Transverse colon (tissue), 4 donors: ENCODE results near the gene PLCB2. TPM values are rescaled to one million over a fixed set of nuclear protein-coding genes. Genes with fewer than 3 reads are reported as not detected.

Experiments used
- DNase-seq: peaks from one replicate; pipeline ENCODE4 v3.0.0-alpha.2; 2019
- H3K27ac ChIP-seq, 4 donors: fragments of 200-600 bp; sonication (generic); 2 replicates each; pipeline ENCODE4 v1.5.1; 2016 to 2018; ENCODE audit warnings: inconsistent platforms in 4 of 4
- H3K27me3 ChIP-seq: fragments of 200-600 bp; sonication (generic); 2 replicates; pipeline ENCODE4 v1.5.1; 2017; ENCODE audit warnings: inconsistent platforms
- H3K36me3 ChIP-seq, 4 donors: fragments of 200-600 bp; sonication (generic); 2 replicates each; pipeline ENCODE4 v1.5.1; 2017 to 2019; ENCODE audit warnings: inconsistent platforms in 4 of 4
- H3K4me1 ChIP-seq, 4 donors: fragments of 200-600 bp; sonication (generic); 2 replicates each; pipeline ENCODE4 v1.5.1; 2017 to 2020; ENCODE audit warnings: inconsistent platforms in 4 of 4
- H3K4me3 ChIP-seq, 4 donors: fragments of 200-600 bp; sonication (generic); 1 replicate in 1 of 4; 2 replicates in 3 of 4; pipeline versions ENCODE4 v1.5.1 to v1.6.1; 2017 to 2019; ENCODE audit warnings: inconsistent platforms in 4 of 4
- H3K9me3 ChIP-seq, 2 donors: fragments of 200-600 bp; sonication (generic); 2 replicates each; pipeline ENCODE4 v1.5.1; 2017 to 2019; ENCODE audit warnings: inconsistent platforms in 2 of 2
- EP300 ChIP-seq: sonication (generic); formaldehyde crosslinking; IDR thresholded peaks from one replicate; pipeline ENCODE4 v1.6.1; 2017; ENCODE audit warnings: antibody characterized with exemption, low read depth
- POLR2A ChIP-seq: fragments of 450-650 bp; IDR thresholded peaks from one replicate; pipeline ENCODE4 v1.6.1; 2016; ENCODE audit warnings: antibody characterized with exemption, mild to moderate bottlenecking, moderate library complexity
- POLR2AphosphoS5 ChIP-seq, 3 donors: sonication (generic); formaldehyde crosslinking; IDR thresholded peaks; one replicate each; pipeline ENCODE4 v1.6.1; 2016; ENCODE audit warnings: antibody characterized with exemption in 3 of 3
- WGBS, 2 donors: methylation state at CpG; one replicate each; pipeline ENCODE4 v1.1.5; 2018; ENCODE audit warnings: low coverage in 1 of 2; 5-methylcytosine and 5-hydroxymethylcytosine counted together
- in situ Hi-C, 4 donors: fragments of 200-750 bp; cut with MboI; loops; one replicate each; pipeline versions ENCODE4 v1.15.0 to v1.15.1; 2017; ENCODE audit warnings: low sequenced_read_pairs in 3 of 4, low pct_ligation_motif_present in 1 of 4, low pct_unique_long_range_greater_than_20kb in 1 of 4
- intact Hi-C: fragments of 100-400 bp; cut with DNase I; formaldehyde crosslinking; loops from one replicate; pipeline ENCODE4 v1.15.1; 2023; ENCODE audit warnings: low total_unique reads
- total RNA-seq, 4 donors: library from RNA; depleted of rRNA; stranded (reverse); fragments of >200 nt; gene quantifications; one replicate each; pipeline ENCODE4 v1.1.0, GENCODE V29; 2016
- TF ChIP-seq, protein P1 (sequence below), 5 experiments: fragments of 200-600 bp in 3 of 5; fragments of 450-650 bp in 2 of 5; sonication (generic) in 3 of 5; IDR thresholded peaks; 1 replicate in 2 of 5; 2 replicates in 3 of 5; pipeline ENCODE4 v1.5.1; 2016 to 2017; ENCODE audit warnings: antibody characterized with exemption in 5 of 5, inconsistent platforms in 3 of 5, mild to moderate bottlenecking in 2 of 5, moderate library complexity in 1 of 5

Gene PLCB2
- total RNA-seq, 4 donors from 2014 or later: 5.5 to 143 (median 12.0) TPM

DNA sequence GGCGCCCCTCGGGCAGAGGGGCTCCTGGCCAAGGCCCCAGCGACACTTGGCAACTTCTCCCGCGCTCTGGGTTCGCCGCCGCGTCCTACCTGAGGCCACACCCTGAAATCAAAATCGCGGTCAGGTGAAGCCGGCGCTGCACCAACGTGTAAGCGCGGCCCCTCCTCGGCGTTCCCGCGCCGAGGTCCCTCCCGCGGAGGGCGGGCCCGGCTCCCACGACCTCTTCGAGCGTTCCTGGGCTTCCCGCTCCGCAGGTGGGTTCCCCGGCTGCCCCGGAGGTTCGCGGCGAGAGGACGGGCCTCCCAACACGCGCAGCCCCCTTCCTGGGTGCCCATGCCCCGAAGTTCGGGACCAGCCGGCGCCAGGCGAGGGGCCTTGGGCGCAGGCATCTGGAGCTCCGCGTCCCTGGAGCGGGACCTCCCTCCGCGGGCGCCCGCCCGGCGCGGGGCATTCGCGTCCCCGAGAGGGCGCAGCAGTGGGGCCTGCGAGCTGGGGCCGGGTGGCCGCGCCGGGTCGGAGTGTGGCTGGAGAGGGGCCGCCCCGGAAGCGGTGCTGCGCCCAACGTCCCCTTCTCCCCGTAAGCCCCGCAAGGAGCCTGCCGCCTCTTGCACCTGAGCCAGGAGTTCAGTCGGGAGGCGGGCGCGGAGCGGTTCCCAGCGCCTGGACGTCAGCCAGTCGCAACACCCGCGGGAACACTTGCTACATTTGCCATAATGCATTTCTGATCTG lies 55.1 kb downstream of the PLCB2 start:
- in situ Hi-C loops: loop anchor here in 1 of 4 donors (25.0 kb wide), 1 partner anchor 215 kb away; the partner anchor contains the start of gene SRP14
- H3K27me3 ChIP-seq: peaks cover 23% of the 10 kb centered on the region
- 2% methylated on average over 72 of the region's 82 CpGs; no CpG with 5 or more reads in 1 of the 2 donors for WGBS, 2 donors
- H3K27ac ChIP-seq: peak overlapping the region in 1 of 4 donors; percentile 40
- H3K4me3 ChIP-seq: peak overlapping the region; percentile 47 to 69 (median 48)
- H3K36me3 ChIP-seq: no peaks in the 10 kb centered on the region
- peak; percentile 61 for DNase-seq
- TF ChIP-seq POLR2A: no peak
- TF ChIP-seq, protein P1, sequence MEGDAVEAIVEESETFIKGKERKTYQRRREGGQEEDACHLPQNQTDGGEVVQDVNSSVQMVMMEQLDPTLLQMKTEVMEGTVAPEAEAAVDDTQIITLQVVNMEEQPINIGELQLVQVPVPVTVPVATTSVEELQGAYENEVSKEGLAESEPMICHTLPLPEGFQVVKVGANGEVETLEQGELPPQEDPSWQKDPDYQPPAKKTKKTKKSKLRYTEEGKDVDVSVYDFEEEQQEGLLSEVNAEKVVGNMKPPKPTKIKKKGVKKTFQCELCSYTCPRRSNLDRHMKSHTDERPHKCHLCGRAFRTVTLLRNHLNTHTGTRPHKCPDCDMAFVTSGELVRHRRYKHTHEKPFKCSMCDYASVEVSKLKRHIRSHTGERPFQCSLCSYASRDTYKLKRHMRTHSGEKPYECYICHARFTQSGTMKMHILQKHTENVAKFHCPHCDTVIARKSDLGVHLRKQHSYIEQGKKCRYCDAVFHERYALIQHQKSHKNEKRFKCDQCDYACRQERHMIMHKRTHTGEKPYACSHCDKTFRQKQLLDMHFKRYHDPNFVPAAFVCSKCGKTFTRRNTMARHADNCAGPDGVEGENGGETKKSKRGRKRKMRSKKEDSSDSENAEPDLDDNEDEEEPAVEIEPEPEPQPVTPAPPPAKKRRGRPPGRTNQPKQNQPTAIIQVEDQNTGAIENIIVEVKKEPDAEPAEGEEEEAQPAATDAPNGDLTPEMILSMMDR (IDR thresholded peaks at IDR 0.05): no peak
- no peak for TF ChIP-seq POLR2AphosphoS5 (IDR thresholded peaks at IDR 0.05)
- TF ChIP-seq EP300: no peak
- H3K9me3 ChIP-seq: no peaks in the 10 kb centered on the region
- intact Hi-C loops: no loop called here
- H3K4me1 ChIP-seq: peaks cover 5 to 22% (median 13%) of the 10 kb centered on the region in 4 donors

- DNase-seq: no peak
- in situ Hi-C loops: loop anchor here in 1 of 4 donors (25.0 kb wide), 1 partner anchor 215 kb away; the partner anchor contains the start of gene SRP14
- intact Hi-C loops: no loop called here
- Histone ChIP-seq H3K4me1 (peaks cover 5 to 22% (median 13%) of the 10 kb centered on the region in 4 donors), H3K9me3 (no peaks in the 10 kb centered on the region), H3K4me3 (peak overlapping the region in 3 of 4 donors; percentile 47 to 69 (median 50)), H3K27me3 (peaks cover 23% of the 10 kb centered on the region), H3K36me3 (no peaks in the 10 kb centered on the region), H3K27ac (no peak overlapping the region)
- WGBS, 2 donors: 30% methylated on average over 15 of the region's 27 CpGs; no CpG with 5 or more reads in 1 of the 2 donors
- TF ChIP-seq POLR2A: no peak
- TF ChIP-seq, protein P1 (IDR thresholded peaks at IDR 0.05): no peak
- no peak for TF ChIP-seq POLR2AphosphoS5 (IDR thresholded peaks at IDR 0.05)
- no peak for TF ChIP-seq EP300
Measured at GRCh38 chr15:40252141-40252437, 55.6 kb downstream of the PLCB2 start.

DNA sequence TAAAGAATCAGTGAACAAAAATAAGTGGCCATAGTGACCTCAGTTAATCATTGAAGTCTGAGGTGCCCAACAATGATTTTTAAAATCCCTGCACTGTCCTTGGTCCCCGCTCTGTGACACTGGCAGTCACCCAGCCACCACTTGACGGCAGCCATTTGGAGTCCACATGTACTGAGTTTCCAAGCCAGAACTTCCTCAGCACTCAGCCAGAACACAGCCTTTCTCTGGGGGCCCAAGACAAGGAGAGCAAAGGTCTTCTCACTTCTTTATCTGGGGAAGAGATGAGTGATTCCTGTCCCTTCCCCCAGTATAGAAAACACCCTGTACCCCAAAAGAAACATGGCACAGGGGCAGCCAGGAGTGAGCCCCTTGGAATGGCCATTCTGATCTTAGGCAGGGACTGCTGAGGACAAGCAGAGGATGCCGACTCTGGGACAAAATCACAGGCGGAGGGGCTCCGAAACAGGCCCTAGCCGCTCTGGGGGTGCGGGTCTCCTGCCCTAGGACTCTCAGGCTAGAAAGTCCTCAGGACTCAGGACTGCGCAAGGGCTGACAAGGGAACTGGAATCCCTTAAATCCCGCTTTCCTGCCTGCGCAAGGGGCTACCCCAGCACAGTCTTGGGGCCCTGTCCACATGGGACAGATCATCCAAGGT lies 56.1 kb downstream of the PLCB2 start:
- TF ChIP-seq POLR2AphosphoS5 (IDR thresholded peaks at IDR 0.05) (no peak), EP300 (no peak), POLR2A (no peak)
- TF ChIP-seq, protein P1 (IDR thresholded peaks at IDR 0.05): no peak
- Histone ChIP-seq H3K27ac (no peak overlapping the region), H3K9me3 (no peaks in the 10 kb centered on the region), H3K36me3 (no peaks in the 10 kb centered on the region), H3K27me3 (peaks cover 23% of the 10 kb centered on the region), H3K4me1 (peaks cover 5 to 22% (median 13%) of the 10 kb centered on the region in 4 donors), H3K4me3 (no peak overlapping the region)
- in situ Hi-C loops: loop anchor here in 1 of 4 donors (25.0 kb wide), 1 partner anchor 214 kb away; the partner anchor contains the start of gene SRP14
- DNase-seq: no peak
- intact Hi-C loops: no loop called here
- 95% methylated on average over 10 of the region's 10 CpGs; no CpG with 5 or more reads in 1 of the 2 donors for WGBS, 2 donors

DNA sequence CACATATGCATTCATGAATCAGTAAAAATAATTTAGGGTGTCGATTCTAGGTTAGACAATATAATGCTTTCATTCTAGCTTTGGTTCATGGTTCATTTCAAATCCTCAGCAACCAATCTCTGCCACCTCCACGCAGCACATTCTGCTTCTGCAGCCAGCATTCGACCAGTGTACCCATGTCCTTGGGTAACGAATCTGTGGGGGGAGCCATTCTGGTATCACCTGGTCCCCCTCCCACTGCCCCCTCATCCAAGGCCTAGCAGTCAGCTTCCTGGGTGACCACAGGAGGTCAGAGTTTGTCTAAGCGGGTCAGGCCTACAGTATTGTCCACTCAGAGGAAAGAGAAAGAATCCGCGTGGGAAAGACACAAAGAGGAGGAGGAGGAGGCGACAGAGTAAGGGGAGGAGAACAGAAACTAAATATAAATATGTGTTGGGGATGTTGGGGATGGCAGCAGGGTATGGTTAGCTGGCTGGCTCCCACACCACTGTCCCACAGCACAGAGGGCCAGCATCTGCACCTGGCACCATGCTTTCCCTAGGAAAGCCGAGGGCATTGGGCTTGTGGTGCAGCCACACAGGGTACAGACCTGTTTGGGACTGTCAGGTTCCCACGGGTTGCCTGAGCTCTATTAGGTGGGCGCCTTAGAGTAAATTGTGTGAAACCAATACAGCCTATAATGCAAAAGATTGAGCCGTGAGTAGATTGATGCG lies 56.8 kb downstream of the PLCB2 start:
- in situ Hi-C loops (loop anchor here in 1 of 4 donors (25.0 kb wide), 1 partner anchor 214 kb away; the partner anchor contains the start of gene SRP14), intact Hi-C loops (no loop called here)
- Histone ChIP-seq H3K4me1 (peaks cover 5 to 22% (median 13%) of the 10 kb centered on the region in 4 donors), H3K4me3 (no peak overlapping the region), H3K27ac (no peak overlapping the region), H3K36me3 (no peaks in the 10 kb centered on the region), H3K27me3 (peaks cover 23% of the 10 kb centered on the region), H3K9me3 (no peaks in the 10 kb centered on the region)
- DNase-seq: no peak
- 92 to 95% methylated on average over 2 to 13 of the region's 13 CpGs for WGBS, 2 donors
- TF ChIP-seq POLR2A: no peak
- TF ChIP-seq POLR2AphosphoS5 (IDR thresholded peaks at IDR 0.05): no peak
- TF ChIP-seq, protein P1 (IDR thresholded peaks at IDR 0.05): no peak
